Measurements from ENCODE around the gene PXDN. TPM values are rescaled to one million over a fixed set of nuclear protein-coding genes. Genes with fewer than 3 reads are reported as not detected.

The PXDN gene
- total and polyA plus RNA-seq, 2 donors (not counting 1 experiment from before 2014, with no cell fraction given): 0.21 to 1.4 TPM

GRCh38 chr2:1625281-1626001 lies 118.9 kb downstream of the PXDN start:
- WGBS (ENCODE audit: insufficient coverage): 81% methylated on average over 17 of the region's 20 CpGs
- Mint-ChIP-seq H3K27ac (no peak overlapping the region), H3K4me1 (no peaks in the 10 kb centered on the region), H3K27me3 (peaks cover 3% of the 10 kb centered on the region), H3K4me3 (no peak overlapping the region), H3K9me3 (ENCODE audit: insufficient read depth) (no peaks in the 10 kb centered on the region)
- TF ChIP-seq CTCF (IDR thresholded peaks at IDR 0.05): no peak
- no peak for TF ChIP-seq EZH2 (IDR thresholded peaks at IDR 0.05; ENCODE audit: borderline replicate concordance, insufficient read depth, low read depth, low read length, poor library complexity, severe bottlenecking)
- ChIA-PET CTCF (no interaction called here), POLR2A (no interaction called here)
- Histone ChIP-seq H3K9ac (ENCODE audit: low read length) (no peak overlapping the region), H3K36me3 (replicated peaks in 1 of 2; ENCODE audit: control extremely low read depth in 1 of 2, control insufficient read depth in 1 of 2, extremely low read depth in 1 of 2, insufficient read depth in 2 of 2, low read length in 1 of 2) (no peaks in the 10 kb centered on the region), H3K9me3 (ENCODE audit: control extremely low read depth in 1 of 3, control insufficient read depth in 2 of 3, insufficient read depth in 1 of 3, low read length in 2 of 3) (peaks cover 0 to 9% (median 0%) of the 10 kb centered on the region in 3 donors), H3K27ac (ENCODE audit: low read length in 2 of 2) (no peak overlapping the region), H3K79me2 (ENCODE audit: control insufficient read depth, insufficient read depth, low read length) (no peaks in the 10 kb centered on the region), H2AFZ (ENCODE audit: insufficient read depth, low read depth, low read length, poor library complexity, severe bottlenecking) (no peak overlapping the region), H3K4me2 (replicated peaks; ENCODE audit: low read depth, low read length, poor library complexity, severe bottlenecking) (no peak overlapping the region), H3K4me3 (ENCODE audit: control extremely low read depth in 1 of 5, extremely low read depth in 1 of 5, insufficient read depth in 1 of 5, low read depth in 2 of 5, low read length in 4 of 5) (no peak overlapping the region), H4K20me1 (ENCODE audit: control insufficient read depth, insufficient read depth, low read length, poor library complexity, severe bottlenecking) (no peaks in the 10 kb centered on the region), H3K27me3 (replicated peaks in 1 of 4; ENCODE audit: control extremely low read depth in 1 of 4, control insufficient read depth in 3 of 4, insufficient read depth in 4 of 4, low read length in 3 of 4) (no peaks in the 10 kb centered on the region), H3K4me1 (ENCODE audit: control insufficient read depth in 2 of 2, insufficient read depth in 2 of 2, low read length in 2 of 2) (no peaks in the 10 kb centered on the region)
- ATAC-seq (ENCODE audit: low read depth) (no peak), DNase-seq (no peak)
- intact Hi-C loops (cut with micrococcal nuclease): no loop called here

- Histone ChIP-seq H3K27me3 (replicated peaks in 1 of 4; ENCODE audit: control extremely low read depth in 1 of 4, control insufficient read depth in 3 of 4, insufficient read depth in 4 of 4, low read length in 3 of 4) (no peaks in the 10 kb centered on the region), H3K9ac (ENCODE audit: low read length) (no peak overlapping the region), H3K79me2 (ENCODE audit: control insufficient read depth, insufficient read depth, low read length) (no peaks in the 10 kb centered on the region), H4K20me1 (ENCODE audit: control insufficient read depth, insufficient read depth, low read length, poor library complexity, severe bottlenecking) (no peaks in the 10 kb centered on the region), H3K27ac (ENCODE audit: low read length in 2 of 2) (no peak overlapping the region), H3K4me2 (replicated peaks; ENCODE audit: low read depth, low read length, poor library complexity, severe bottlenecking) (no peak overlapping the region), H3K4me1 (ENCODE audit: control insufficient read depth in 2 of 2, insufficient read depth in 2 of 2, low read length in 2 of 2) (no peaks in the 10 kb centered on the region), H2AFZ (ENCODE audit: insufficient read depth, low read depth, low read length, poor library complexity, severe bottlenecking) (no peak overlapping the region), H3K36me3 (replicated peaks in 1 of 2; ENCODE audit: control extremely low read depth in 1 of 2, control insufficient read depth in 1 of 2, extremely low read depth in 1 of 2, insufficient read depth in 2 of 2, low read length in 1 of 2) (no peaks in the 10 kb centered on the region), H3K9me3 (ENCODE audit: control extremely low read depth in 1 of 3, control insufficient read depth in 2 of 3, insufficient read depth in 1 of 3, low read length in 2 of 3) (peaks cover 0 to 15% (median 0%) of the 10 kb centered on the region in 3 donors), H3K4me3 (ENCODE audit: control extremely low read depth in 1 of 5, extremely low read depth in 1 of 5, insufficient read depth in 1 of 5, low read depth in 2 of 5, low read length in 4 of 5) (no peak overlapping the region)
- ChIA-PET POLR2A (no interaction called here), CTCF (no interaction called here)
- DNase-seq (no peak), ATAC-seq (ENCODE audit: low read depth) (no peak)
- H3K9me3 Mint-ChIP-seq (ENCODE audit: insufficient read depth): no peaks in the 10 kb centered on the region
- WGBS (ENCODE audit: insufficient coverage): 100% methylated on average over 7 of the region's 16 CpGs
- no peak overlapping the region for H3K4me3 Mint-ChIP-seq
- peaks cover 3% of the 10 kb centered on the region for H3K27me3 Mint-ChIP-seq
- no peak for TF ChIP-seq CTCF (IDR thresholded peaks at IDR 0.05)
- TF ChIP-seq EZH2 (IDR thresholded peaks at IDR 0.05; ENCODE audit: borderline replicate concordance, insufficient read depth, low read depth, low read length, poor library complexity, severe bottlenecking): no peak
- intact Hi-C loops (cut with micrococcal nuclease): no loop called here
- no peak overlapping the region for H3K27ac Mint-ChIP-seq
- no peaks in the 10 kb centered on the region for H3K4me1 Mint-ChIP-seq
Measured at GRCh38 chr2:1623906-1624445, 120.3 kb downstream of the PXDN start.
